Hepatocyte (in vitro differentiated cells): ENCODE results near the gene SMIM1. TPM values are rescaled to one million over a fixed set of nuclear protein-coding genes. Genes with fewer than 3 reads are reported as not detected.

ENCODE experiments used
- DNase-seq: peaks from one replicate; pipeline ENCODE4 v3.0.0-alpha.2; 2016; ENCODE audit warnings: low spot score
- H2AFZ ChIP-seq: fragments of 200-600 bp; sonication (generic); 2 replicates; pipeline ENCODE4 v1.6.0; 2016; ENCODE audit warnings: antibody characterized with exemption, mild to moderate bottlenecking
- H3K27ac ChIP-seq: fragments of 200-600 bp; sonication (generic); 2 replicates; pipeline ENCODE4 v1.5.1; 2016; ENCODE audit warnings: mild to moderate bottlenecking
- H3K27me3 ChIP-seq: fragments of 200-600 bp; sonication (generic); 2 replicates; pipeline ENCODE4 v1.6.1; 2016
- H3K36me3 ChIP-seq: fragments of 200-600 bp; sonication (generic); replicated peaks from 2 replicates; pipeline ENCODE4 v1.5.1; 2016; ENCODE audit warnings: low read depth; ENCODE audit not compliant: insufficient read depth
- H3K4me1 ChIP-seq: fragments of 200-600 bp; sonication (generic); 2 replicates; pipeline ENCODE4 v1.5.1; 2016; ENCODE audit warnings: mild to moderate bottlenecking, moderate library complexity; ENCODE audit not compliant: insufficient read depth
- H3K4me2 ChIP-seq: fragments of 200-600 bp; sonication (generic); 2 replicates; pipeline ENCODE4 v1.6.0; 2016
- H3K4me3 ChIP-seq: fragments of 200-600 bp; sonication (generic); 2 replicates; pipeline ENCODE4 v1.5.1; 2016; ENCODE audit warnings: mild to moderate bottlenecking
- H3K79me2 ChIP-seq: fragments of 200-600 bp; sonication (generic); 2 replicates; pipeline ENCODE4 v1.6.0; 2017; ENCODE audit warnings: mild to moderate bottlenecking
- H3K9me2 ChIP-seq: fragments of 200-600 bp; sonication (generic); replicated peaks from 2 replicates; pipeline ENCODE4 v1.6.0; 2017; ENCODE audit warnings: mild to moderate bottlenecking; ENCODE audit not compliant: insufficient read depth
- H3K9me3 ChIP-seq: fragments of 200-600 bp; sonication (generic); 2 replicates; pipeline ENCODE4 v1.5.1; 2016; ENCODE audit warnings: low read depth, mild to moderate bottlenecking
- H4K20me1 ChIP-seq: fragments of 200-600 bp; sonication (generic); 2 replicates; pipeline ENCODE4 v1.6.0; 2016; ENCODE audit warnings: mild to moderate bottlenecking; ENCODE audit not compliant: insufficient read depth, poor library complexity, severe bottlenecking
- EZH2 ChIP-seq: fragments of 200-600 bp; sonication (generic); IDR thresholded peaks from 2 replicates; pipeline ENCODE4 v1.6.1; 2016; ENCODE audit warnings: antibody characterized with exemption, mild to moderate bottlenecking, borderline replicate concordance
- EZH2phosphoT487 ChIP-seq: fragments of 200-600 bp; sonication (generic); IDR thresholded peaks from one replicate; pipeline ENCODE4 v1.6.1; 2018; ENCODE audit warnings: antibody characterized with exemption, mild to moderate bottlenecking, low read depth, moderate library complexity; ENCODE audit not compliant: unreplicated experiment, severe bottlenecking
- WGBS: methylation state at CpG from one replicate; pipeline ENCODE4 v1.1.6; 2016; ENCODE audit warnings: low lambda C conversion rate; ENCODE audit errors: missing lambda C conversion rate; 5-methylcytosine and 5-hydroxymethylcytosine counted together
- polyA plus RNA-seq: library from polyadenylated mRNA; unstranded; fragments of >200 nt; fragmentation: Nextera tagmentation; extraction: Ambion mirVana; gene quantifications from 2 replicates; pipeline ENCODE4 v1.2.1, GENCODE V29; 2016
- total RNA-seq: library from RNA; depleted of rRNA; stranded (reverse); fragments of >200 nt; gene quantifications from 2 replicates; pipeline ENCODE4 v1.2.3, GENCODE V29; 2014
- TF ChIP-seq, protein P1 (sequence below): fragments of 200-600 bp; sonication (generic); IDR thresholded peaks from 2 replicates; pipeline ENCODE4 v1.5.1; 2016; ENCODE audit warnings: antibody characterized with exemption, mild to moderate bottlenecking; ENCODE audit not compliant: poor library complexity

The SMIM1 gene
- total and polyA plus RNA-seq, 2 experiments from 2014 or later: 21.0 to 118 TPM

DNA sequence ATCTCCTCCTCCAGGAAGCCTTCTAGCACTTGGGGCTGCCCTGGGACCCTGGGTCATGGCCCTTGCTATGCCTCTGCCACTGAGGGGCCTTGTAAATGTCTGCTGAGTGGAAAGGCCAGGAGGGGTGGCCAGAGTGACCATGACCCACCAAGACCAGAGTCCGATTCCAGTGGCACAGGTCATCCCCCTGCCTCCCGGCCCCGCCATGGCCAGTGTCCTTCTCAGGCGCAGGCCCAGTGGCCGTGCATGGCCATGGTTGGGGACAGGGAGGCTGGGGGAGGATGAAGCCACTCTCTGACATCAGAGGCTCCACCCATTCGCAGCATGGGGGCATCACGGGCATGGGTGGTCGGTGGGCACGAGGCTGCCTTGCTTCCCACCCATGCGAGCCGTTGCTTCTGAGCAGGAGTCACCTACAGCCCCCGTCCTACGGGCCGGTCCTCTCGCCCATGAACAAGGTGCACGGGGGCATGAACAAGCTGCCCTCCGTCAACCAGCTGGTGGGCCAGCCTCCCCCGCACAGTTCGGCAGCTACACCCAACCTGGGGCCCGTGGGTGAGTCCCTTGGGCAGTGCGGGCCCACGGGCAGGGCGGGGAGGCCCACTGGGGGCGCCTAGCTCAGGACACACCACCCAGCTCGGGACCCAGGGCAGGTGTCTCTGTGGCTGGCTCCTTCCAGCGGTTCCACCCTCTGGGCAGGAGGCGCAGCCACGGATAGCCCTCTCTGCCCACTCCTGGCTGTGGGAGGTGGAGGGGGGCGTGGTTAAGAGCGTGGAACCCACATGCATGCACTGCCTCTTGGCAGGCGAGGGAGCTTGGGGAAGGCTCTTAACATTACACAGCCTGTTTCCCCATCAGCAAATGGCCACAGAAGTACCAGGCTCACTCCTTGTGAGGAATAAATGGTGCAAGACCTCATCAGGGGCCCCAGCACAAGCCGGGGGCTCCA is 42.7 kb upstream of the SMIM1 start:
- Histone ChIP-seq H3K9me3 (no peaks in the 10 kb centered on the region), H3K79me2 (no peaks in the 10 kb centered on the region), H3K4me2 (no peak overlapping the region), H3K4me3 (no peak overlapping the region), H3K4me1 (no peaks in the 10 kb centered on the region), H3K9me2 (no peaks in the 10 kb centered on the region), H3K27me3 (no peaks in the 10 kb centered on the region), H2AFZ (no peak overlapping the region), H4K20me1 (no peaks in the 10 kb centered on the region), H3K36me3 (no peaks in the 10 kb centered on the region), H3K27ac (no peak overlapping the region)
- WGBS: 88% methylated on average over 29 of the region's 32 CpGs
- TF ChIP-seq EZH2: no peak
- TF ChIP-seq EZH2phosphoT487: no peak
- TF ChIP-seq, protein P1, sequence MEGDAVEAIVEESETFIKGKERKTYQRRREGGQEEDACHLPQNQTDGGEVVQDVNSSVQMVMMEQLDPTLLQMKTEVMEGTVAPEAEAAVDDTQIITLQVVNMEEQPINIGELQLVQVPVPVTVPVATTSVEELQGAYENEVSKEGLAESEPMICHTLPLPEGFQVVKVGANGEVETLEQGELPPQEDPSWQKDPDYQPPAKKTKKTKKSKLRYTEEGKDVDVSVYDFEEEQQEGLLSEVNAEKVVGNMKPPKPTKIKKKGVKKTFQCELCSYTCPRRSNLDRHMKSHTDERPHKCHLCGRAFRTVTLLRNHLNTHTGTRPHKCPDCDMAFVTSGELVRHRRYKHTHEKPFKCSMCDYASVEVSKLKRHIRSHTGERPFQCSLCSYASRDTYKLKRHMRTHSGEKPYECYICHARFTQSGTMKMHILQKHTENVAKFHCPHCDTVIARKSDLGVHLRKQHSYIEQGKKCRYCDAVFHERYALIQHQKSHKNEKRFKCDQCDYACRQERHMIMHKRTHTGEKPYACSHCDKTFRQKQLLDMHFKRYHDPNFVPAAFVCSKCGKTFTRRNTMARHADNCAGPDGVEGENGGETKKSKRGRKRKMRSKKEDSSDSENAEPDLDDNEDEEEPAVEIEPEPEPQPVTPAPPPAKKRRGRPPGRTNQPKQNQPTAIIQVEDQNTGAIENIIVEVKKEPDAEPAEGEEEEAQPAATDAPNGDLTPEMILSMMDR: no peak
- DNase-seq: no peak

- H3K27ac ChIP-seq: no peak overlapping the region
- H3K4me3 ChIP-seq: no peak overlapping the region
- no peaks in the 10 kb centered on the region for H3K4me1 ChIP-seq
- WGBS: 95% methylated on average over 25 of the region's 25 CpGs
- no peaks in the 10 kb centered on the region for H3K9me3 ChIP-seq
- no peaks in the 10 kb centered on the region for H3K27me3 ChIP-seq
- H4K20me1 ChIP-seq: no peaks in the 10 kb centered on the region
- H3K36me3 ChIP-seq: no peaks in the 10 kb centered on the region
- no peak overlapping the region for H3K4me2 ChIP-seq
- no peaks in the 10 kb centered on the region for H3K9me2 ChIP-seq
- DNase-seq: no peak
- TF ChIP-seq EZH2phosphoT487 (no peak), EZH2 (no peak)
- TF ChIP-seq, protein P1: no peak
- no peaks in the 10 kb centered on the region for H3K79me2 ChIP-seq
- no peak overlapping the region for H2AFZ ChIP-seq
Observed at GRCh38 chr1:3730543-3731247, 41.9 kb upstream of the SMIM1 start.

DNA sequence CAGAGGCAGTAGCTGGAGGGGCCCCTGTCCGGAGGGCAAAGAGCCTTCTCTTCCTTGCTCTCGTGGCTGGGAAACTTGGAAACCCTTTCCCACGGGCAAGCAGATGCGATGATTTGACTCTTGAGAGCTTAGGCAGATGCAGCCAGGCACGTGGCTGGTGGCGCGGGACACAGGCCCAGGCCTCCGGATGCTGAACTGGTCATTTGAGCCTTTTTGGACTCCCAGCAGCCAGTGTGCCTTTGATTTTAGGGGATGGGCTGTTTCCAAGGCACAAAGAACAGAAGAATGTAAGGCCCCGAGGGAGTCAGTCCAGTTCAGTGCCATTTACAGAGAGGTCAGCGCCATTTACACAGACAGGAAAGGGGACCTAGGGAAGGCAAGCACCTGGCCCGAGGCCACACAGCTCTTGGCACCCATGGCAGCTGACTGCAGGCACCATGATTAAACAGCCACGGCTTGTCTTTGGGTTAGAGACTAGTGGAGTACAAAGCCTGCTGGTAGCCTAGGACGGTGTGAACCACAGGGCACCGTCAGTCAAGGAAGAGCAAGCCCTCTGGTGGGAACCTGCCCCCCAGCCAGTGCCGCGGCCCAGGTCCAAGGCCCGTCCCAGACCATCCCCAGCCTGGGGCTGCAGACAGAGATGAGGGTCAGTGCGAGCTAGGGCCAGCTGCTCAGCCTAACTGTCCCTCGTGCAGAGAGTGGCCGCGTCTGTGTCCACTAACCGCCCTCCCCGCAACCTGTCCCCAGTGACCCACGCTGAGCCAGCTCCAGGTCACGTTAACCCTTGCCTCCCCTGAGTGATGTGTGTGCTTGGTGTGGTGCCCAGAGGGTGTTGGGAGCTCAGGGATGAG is 40.7 kb upstream of the SMIM1 start:
- Histone ChIP-seq H3K36me3 (no peaks in the 10 kb centered on the region), H3K9me2 (no peaks in the 10 kb centered on the region), H4K20me1 (no peaks in the 10 kb centered on the region), H3K9me3 (no peaks in the 10 kb centered on the region), H3K27me3 (no peaks in the 10 kb centered on the region), H3K4me2 (no peak overlapping the region), H3K4me1 (no peaks in the 10 kb centered on the region), H3K27ac (no peak overlapping the region), H3K4me3 (no peak overlapping the region), H3K79me2 (no peaks in the 10 kb centered on the region), H2AFZ (no peak overlapping the region)
- DNase-seq: no peak
- 69% methylated on average over 25 of the region's 25 CpGs for WGBS
- TF ChIP-seq EZH2phosphoT487 (no peak), EZH2 (no peak)
- TF ChIP-seq, protein P1: no peak
